Measurements from ENCODE around the gene PUM2. TPM values are rescaled to one million over a fixed set of nuclear protein-coding genes. Genes with fewer than 3 reads are reported as not detected.

The PUM2 gene
- total and polyA plus RNA-seq, 2 of the 8 experiments (the other 6 are each of a cell fraction or from before 2014, with no cell fraction given), result 46.6 to 114 TPM

GRCh38 chr2:20241973-20242726, 108.5 kb downstream of the PUM2 start:
- FAIRE-seq, result no peak
- Histone ChIP-seq H3K36me3 (ENCODE audit: control insufficient read depth in 2 of 4, insufficient read depth in 4 of 4, low read length in 3 of 4) (no peaks in the 10 kb centered on the region), H2AFZ (ENCODE audit: low read length) (peak overlapping the region; percentile 81; the same call in 1 of the 2 replicates), H3K9ac (replicated peaks in 1 of 4; ENCODE audit: extremely low read depth in 1 of 4, low read depth in 3 of 4, low read length in 3 of 4) (no peak overlapping the region), H4K8ac (ENCODE audit: extremely low read depth, insufficient read depth, low read length) (peak overlapping the region; percentile 72; the same call in 1 of the 2 replicates), H2BK5ac (ENCODE audit: low read depth, low read length) (0 out of 2 replicates have a peak overlapping the region, but pooled peaks have one; percentile 78), H4K5ac (ENCODE audit: insufficient read length, low read depth, low read length) (peak overlapping the region; percentile 68), H3K4me1 (replicated peaks in 1 of 4; ENCODE audit: control insufficient read depth in 3 of 4, insufficient read depth in 4 of 4, low read length in 3 of 4) (peaks cover 0 to 8% (median 2%) of the 10 kb centered on the region in 4 experiments; a peak in 5 of 7 replicates), H3K23ac (ENCODE audit: insufficient read length) (no peak overlapping the region), H3K9me3 (ENCODE audit: insufficient read depth in 2 of 2, low read depth in 1 of 2, low read length in 1 of 2) (no peaks in the 10 kb centered on the region), H3K56ac (replicated peaks; ENCODE audit: insufficient read length, low read depth, low read length) (no peak overlapping the region), H3K23me2 (ENCODE audit: low read depth, low read length) (no peaks in the 10 kb centered on the region), H3K79me2 (ENCODE audit: control insufficient read depth in 1 of 2, insufficient read depth in 2 of 2, low read length in 2 of 2) (no peaks in the 10 kb centered on the region), H3K27me3 (replicated peaks in 1 of 4; ENCODE audit: control insufficient read depth in 3 of 4, extremely low read depth in 1 of 4, insufficient read depth in 3 of 4, low read length in 3 of 4) (no peaks in the 10 kb centered on the region; a peak in 1 of 7 replicates), H2BK12ac (ENCODE audit: low read depth, low read length) (peak overlapping the region; percentile 77; the same call in 1 of the 2 replicates), H3K14ac (ENCODE audit: insufficient read length) (no peak overlapping the region), H3K4ac (replicated peaks; ENCODE audit: insufficient read length, low read depth, low read length) (peak overlapping the region; percentile 84), H3K27ac (ENCODE audit: low read depth, low read length) (no peak overlapping the region), H2BK15ac (ENCODE audit: low read length) (0 out of 2 replicates have a peak overlapping the region, but pooled peaks have one; percentile 46), H4K20me1 (replicated peaks in 1 of 2; ENCODE audit: control insufficient read depth in 1 of 2, insufficient read depth in 2 of 2, low read length in 2 of 2) (no peaks in the 10 kb centered on the region), H3K4me3 (ENCODE audit: extremely low read depth in 1 of 4, insufficient read depth in 2 of 4, low read depth in 3 of 4, low read length in 4 of 4) (no peak overlapping the region), H3K79me1 (ENCODE audit: low read depth, low read length) (no peaks in the 10 kb centered on the region), H4K91ac (replicated peaks; ENCODE audit: insufficient read length, low read length) (peak overlapping the region; percentile 64), H3K18ac (ENCODE audit: extremely low read depth, low read length) (no peak overlapping the region; the same call in 1 of the 2 replicates), H3K4me2 (ENCODE audit: insufficient read depth in 1 of 2, low read depth in 2 of 2, low read length in 2 of 2) (peak overlapping the region; percentile 8 to 40; a peak in 1 of 4 replicates), H2BK20ac (ENCODE audit: low read length) (no peak overlapping the region), H2AK5ac (ENCODE audit: low read depth, low read length) (no peak overlapping the region), H2BK120ac (replicated peaks; ENCODE audit: low read depth, low read length) (no peak overlapping the region)
- ChIA-PET POLR2A (ENCODE audit: partially characterized antibody) (interaction anchor here (1.0 to 1.4 kb wide), 4 partner anchors 10 to 206 kb away, joined by 3 to 5 read pairs (median 3); no protein-coding TSS in a partner anchor), CTCF (ENCODE audit: partially characterized antibody) (interaction anchor here (0.7 to 5.2 kb wide), 28 partner anchors 9 to 293 kb away, joined by 3 to 63 read pairs (median 4); partner anchors contain the start of gene SDC1)
- 70% methylated on average over 28 of the region's 43 CpGs; no CpG with 5 or more reads in 1 of the 2 experiments for WGBS, 2 experiments (ENCODE audit: extremely low coverage in 1 of 2, insufficient coverage in 1 of 2, insufficient read length in 1 of 2, insufficient replicate concordance in 2 of 2, low coverage in 1 of 2, low lambda C conversion rate in 2 of 2, missing lambda C conversion rate in 1 of 2)
- peak in 1 of 2 experiments; percentile 93 for DNase-seq (ENCODE audit: low read depth in 1 of 2, low spot score in 2 of 2)
- TF ChIP-seq CTCF (IDR thresholded peaks at IDR 0.05; ENCODE audit: control extremely low read depth in 1 of 3, insufficient read depth in 1 of 3, low read depth in 1 of 3, low read length in 3 of 3), result peak; percentile 63 to 91 (median 86)
- no peak for TF ChIP-seq TAF7 (optimal IDR thresholded peaks at IDR 0.05; ENCODE audit: borderline replicate concordance, low read depth, low read length)
- peak; percentile 37; the same call in 1 of the 2 replicates for TF ChIP-seq MAX (IDR thresholded peaks at IDR 0.05)
- TF ChIP-seq USF2 (IDR thresholded peaks at IDR 0.05; ENCODE audit: low read length), result peak; percentile 42; the same call in 1 of the 2 replicates
- peak; percentile 29 to 52 for TF ChIP-seq RAD21 (IDR thresholded peaks at IDR 0.05 in 1 of 2, conservative IDR thresholded peaks at IDR 0.05 in 1 of 2; ENCODE audit: low read depth in 2 of 2, low read length in 2 of 2)

Data from H1 (cell line).